SK-N-SH (cell line): ENCODE data around the gene TLX1. TPM values are rescaled to one million over a fixed set of nuclear protein-coding genes. Genes with fewer than 3 reads are reported as not detected.
A peak's percentile ranks its signal among the peaks of the same experiment; 100 is the strongest.

Experiments used
- CTCF ChIA-PET: fragments of 300-600, 350-600 bp; formaldehyde crosslinking; extraction: SDS; loops from one replicate; lab custom pipeline; 2021; lab: Yijun Ruan, JAX
- POLR2A ChIA-PET: fragments of 350-600 bp; sonication (Branson Sonifier 250); formaldehyde crosslinking; extraction: SDS; loops from one replicate; lab custom pipeline; 2020; ENCODE audit warnings: antibody characterized with exemption, inconsistent platforms; lab: Yijun Ruan, JAX
- DNase-seq: peaks from one replicate; pipeline ENCODE4 v3.0.0; 2012
- H2AFZ ChIP-seq: fragments of 200-600 bp; sonication (generic); 2 replicates; pipeline ENCODE4 v1.8.1; 2016; ENCODE audit warnings: antibody characterized with exemption, mild to moderate bottlenecking, low read depth
- H3F3A ChIP-seq: fragments of 200-600 bp; sonication (generic); replicated peaks from 2 replicates; pipeline ENCODE3; 2016; ENCODE audit warnings: antibody characterized with exemption, mild to moderate bottlenecking; ENCODE audit not compliant: insufficient read depth
- H3K27ac ChIP-seq, 2 experiments: fragments of 200-500 bp in 1 of 2; fragments of 200-600 bp in 1 of 2; sonication (Bioruptor generic) in 1 of 2; sonication (generic), shearing (Covaris generic) in 1 of 2; 2 replicates each; pipeline versions ENCODE4 v1.5.1 to v1.6.1; 2014 to 2016; ENCODE audit warnings: low read depth in 2 of 2, inconsistent platforms in 1 of 2, low read length in 1 of 2, mild to moderate bottlenecking in 1 of 2, mixed read lengths in 1 of 2
- H3K27me3 ChIP-seq: fragments of 200-600 bp; sonication (generic), shearing (Covaris generic); 2 replicates; pipeline ENCODE4 v1.6.1; 2016; ENCODE audit warnings: mixed run types; ENCODE audit not compliant: insufficient read depth
- H3K36me3 ChIP-seq, 2 experiments: fragments of 200-500 bp in 1 of 2; fragments of 200-600 bp in 1 of 2; sonication (Bioruptor generic) in 1 of 2; sonication (generic) in 1 of 2; replicated peaks in 1 of 2; 2 replicates each; pipeline versions ENCODE3 to v1.5.1; 2014 to 2016; ENCODE audit warnings: low read length in 1 of 2, mild to moderate bottlenecking in 1 of 2; ENCODE audit not compliant: insufficient read depth in 2 of 2, control insufficient read depth in 1 of 2
- H3K4me1 ChIP-seq, 2 experiments: fragments of 200-500 bp in 1 of 2; fragments of 200-600 bp in 1 of 2; sonication (Bioruptor generic) in 1 of 2; sonication (generic), shearing (Covaris generic) in 1 of 2; 2 replicates each; pipeline versions ENCODE4 v1.5.1 to v1.6.1; 2014 to 2016; ENCODE audit warnings: low read depth in 1 of 2, low read length in 1 of 2, mixed run types in 1 of 2; ENCODE audit not compliant: insufficient read depth in 2 of 2, control insufficient read depth in 1 of 2
- H3K4me2 ChIP-seq: fragments of 200-600 bp; sonication (generic), shearing (Covaris generic); 2 replicates; pipeline ENCODE4 v1.6.1; 2017; ENCODE audit warnings: mixed run types
- H3K4me3 ChIP-seq, 2 experiments: fragments of 200-500 bp in 1 of 2; fragments of 200-600 bp in 1 of 2; sonication (Bioruptor generic) in 1 of 2; sonication (generic), shearing (Covaris generic) in 1 of 2; 2 replicates each; pipeline versions ENCODE4 v1.5.1 to v1.8.1; 2014 to 2016; ENCODE audit warnings: low read depth in 2 of 2, inconsistent platforms in 1 of 2, low read length in 1 of 2, mild to moderate bottlenecking in 1 of 2, mixed read lengths in 1 of 2, moderate library complexity in 1 of 2
- H3K79me2 ChIP-seq: fragments of 200-600 bp; sonication (generic); 2 replicates; pipeline ENCODE4 v1.8.1; 2017; ENCODE audit warnings: mild to moderate bottlenecking; ENCODE audit not compliant: insufficient read depth
- H3K9ac ChIP-seq: fragments of 200-600 bp; sonication (generic); 2 replicates; pipeline ENCODE4 v1.6.1; 2017; ENCODE audit warnings: mixed run types
- H3K9me2 ChIP-seq: fragments of 200-600 bp; sonication (generic); 2 replicates; pipeline ENCODE4 v1.6.1; 2017; ENCODE audit warnings: mixed run types
- H3K9me3 ChIP-seq: fragments of 200-600 bp; sonication (generic); 2 replicates; pipeline ENCODE4 v1.6.1; 2017; ENCODE audit warnings: mixed run types, mild to moderate bottlenecking, moderate library complexity
- H4K20me1 ChIP-seq: fragments of 200-600 bp; sonication (generic); 2 replicates; pipeline ENCODE4 v1.6.1; 2017; ENCODE audit warnings: mild to moderate bottlenecking, mixed run types; ENCODE audit not compliant: insufficient read depth
- CHD2 ChIP-seq: fragments of 150-350 bp; IDR thresholded peaks from 2 replicates; pipeline ENCODE4 v1.6.1; 2018; ENCODE audit warnings: low read length; ENCODE audit not compliant: partially characterized antibody
- ELF1 ChIP-seq: IDR thresholded peaks from 2 replicates; pipeline ENCODE4 v1.4.0; 2012
- EZH2phosphoT487 ChIP-seq: fragments of 200-600 bp; sonication (generic); IDR thresholded peaks from 2 replicates; pipeline ENCODE4 v1.6.1; 2017; ENCODE audit warnings: low read depth, mixed run types, mild to moderate bottlenecking, antibody characterized with exemption, moderate library complexity, borderline replicate concordance
- GATA2 ChIP-seq: sonication (generic); formaldehyde crosslinking; IDR thresholded peaks from 2 replicates; pipeline ENCODE4 v1.5.0; 2020; ENCODE audit warnings: mild to moderate bottlenecking, missing genetic modification reagents
- JUND ChIP-seq: IDR thresholded peaks from 2 replicates; pipeline ENCODE4 v1.4.0; 2012
- MAX ChIP-seq: IDR thresholded peaks from 2 replicates; pipeline ENCODE4 v1.4.0; 2012; ENCODE audit warnings: low read depth
- MXI1 ChIP-seq: IDR thresholded peaks from 2 replicates; pipeline ENCODE4 v1.6.1; 2012; ENCODE audit warnings: mild to moderate bottlenecking, low read depth, low read length, improper control_type of control experiment
- NRF1 ChIP-seq: IDR thresholded peaks from 2 replicates; pipeline ENCODE4 v1.6.1; 2012; ENCODE audit warnings: low read depth, mild to moderate bottlenecking, low read length
- TCF12 ChIP-seq: IDR thresholded peaks from 2 replicates; pipeline ENCODE4 v1.4.0; 2012
- WGBS: methylation state at CpG from one replicate; pipeline ENCODE4 v1.1.6; 2017; ENCODE audit warnings: low lambda C conversion rate; 5-methylcytosine and 5-hydroxymethylcytosine counted together
- polyA plus RNA-seq, 3 experiments: library from polyadenylated mRNA; depleted of rRNA; stranded (reverse); fragments of >200 nt; gene quantifications; 2 replicates each; pipeline ENCODE4 v1.2.3, GENCODE V29; 2012
- TF ChIP-seq, protein P1 (sequence below): fragments of 150-350 bp; IDR thresholded peaks from 2 replicates; pipeline ENCODE4 v1.6.1; 2017; ENCODE audit warnings: antibody characterized with exemption, low read length, low read depth, borderline replicate concordance
- TF ChIP-seq, protein P2 (sequence below): IDR thresholded peaks from 2 replicates; pipeline ENCODE4; 2012

TLX1 gene
- polyA plus RNA-seq, 1 of the 3 experiments (the other 2 are of a cell fraction): not detected

GRCh38 chr10:101112799-101113594 lies 18.1 kb upstream of the TLX1 start:
- no peak overlapping the region for H3K4me2 ChIP-seq
- POLR2A ChIA-PET: no interaction called here
- H3K4me3 ChIP-seq: no peak overlapping the region
- H4K20me1 ChIP-seq: no peaks in the 10 kb centered on the region
- H3K4me1 ChIP-seq: peaks cover 0 to 12% of the 10 kb centered on the region in 2 experiments; a peak in 1 of 4 replicates
- 22% methylated on average over 12 of the region's 12 CpGs for WGBS
- no peaks in the 10 kb centered on the region for H3K9me3 ChIP-seq
- CTCF ChIA-PET: interaction anchor here (0.6 to 2.2 kb wide), 7 partner anchors 9 to 52 kb away, joined by 3 to 17 read pairs (median 3); no protein-coding TSS in a partner anchor
- H2AFZ ChIP-seq: no peak overlapping the region
- peaks cover 31% of the 10 kb centered on the region for H3K27me3 ChIP-seq
- no peaks in the 10 kb centered on the region for H3F3A ChIP-seq
- no peaks in the 10 kb centered on the region for H3K9me2 ChIP-seq
- no peaks in the 10 kb centered on the region for H3K79me2 ChIP-seq
- TF ChIP-seq GATA2 (peak; percentile 47), TCF12 (no peak), MXI1 (peak; percentile 55; the same call in 1 of the 2 replicates)
- TF ChIP-seq, all 33 proteins: peak for 2
- Histone ChIP-seq H3K9ac (no peak overlapping the region), H3K27ac (no peak overlapping the region), H3K36me3 (no peaks in the 10 kb centered on the region)
- no peak for DNase-seq

GRCh38 chr10:101113890-101114403 lies 17.2 kb upstream of the TLX1 start:
- Histone ChIP-seq H3K9me2 (no peaks in the 10 kb centered on the region), H3K4me3 (no peak overlapping the region)
- WGBS: 53% methylated on average over 2 of the region's 2 CpGs
- TF ChIP-seq JUND (no peak), EZH2phosphoT487 (no peak), ELF1 (no peak), MAX (no peak), NRF1 (no peak), CHD2 (no peak)
- TF ChIP-seq, protein P1, sequence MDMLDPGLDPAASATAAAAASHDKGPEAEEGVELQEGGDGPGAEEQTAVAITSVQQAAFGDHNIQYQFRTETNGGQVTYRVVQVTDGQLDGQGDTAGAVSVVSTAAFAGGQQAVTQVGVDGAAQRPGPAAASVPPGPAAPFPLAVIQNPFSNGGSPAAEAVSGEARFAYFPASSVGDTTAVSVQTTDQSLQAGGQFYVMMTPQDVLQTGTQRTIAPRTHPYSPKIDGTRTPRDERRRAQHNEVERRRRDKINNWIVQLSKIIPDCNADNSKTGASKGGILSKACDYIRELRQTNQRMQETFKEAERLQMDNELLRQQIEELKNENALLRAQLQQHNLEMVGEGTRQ: no peak
- TF ChIP-seq, protein P2, sequence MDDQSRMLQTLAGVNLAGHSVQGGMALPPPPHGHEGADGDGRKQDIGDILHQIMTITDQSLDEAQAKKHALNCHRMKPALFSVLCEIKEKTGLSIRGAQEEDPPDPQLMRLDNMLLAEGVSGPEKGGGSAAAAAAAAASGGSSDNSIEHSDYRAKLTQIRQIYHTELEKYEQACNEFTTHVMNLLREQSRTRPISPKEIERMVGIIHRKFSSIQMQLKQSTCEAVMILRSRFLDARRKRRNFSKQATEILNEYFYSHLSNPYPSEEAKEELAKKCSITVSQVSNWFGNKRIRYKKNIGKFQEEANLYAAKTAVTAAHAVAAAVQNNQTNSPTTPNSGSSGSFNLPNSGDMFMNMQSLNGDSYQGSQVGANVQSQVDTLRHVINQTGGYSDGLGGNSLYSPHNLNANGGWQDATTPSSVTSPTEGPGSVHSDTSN: no peak
- TF ChIP-seq, all 33 proteins: peak for 0
- Histone ChIP-seq H3K9me3 (no peaks in the 10 kb centered on the region), H2AFZ (no peak overlapping the region), H4K20me1 (no peaks in the 10 kb centered on the region), H3K9ac (no peak overlapping the region), H3K27ac (no peak overlapping the region), H3K4me1 (peaks cover 0 to 12% of the 10 kb centered on the region in 2 experiments; a peak in 1 of 4 replicates), H3K36me3 (no peaks in the 10 kb centered on the region), H3K79me2 (no peaks in the 10 kb centered on the region), H3F3A (no peaks in the 10 kb centered on the region), H3K4me2 (no peak overlapping the region), H3K27me3 (peaks cover 36% of the 10 kb centered on the region)
- POLR2A ChIA-PET: no interaction called here
- CTCF ChIA-PET: interaction anchor here (1.7 to 2.2 kb wide), 2 partner anchors 18 to 28 kb away, joined by 11 to 13 read pairs; no protein-coding TSS in a partner anchor
- DNase-seq: no peak
